GM21515 (cell line): Measurements from ENCODE around the gene NDST1.
"Not testable (repeated sequence)": the region's sequence is repeated elsewhere in the genome, so short reads cannot be mapped to it uniquely, and the experiment has no call there.

ENCODE experiments used
- ATAC-seq: cut with Tn5 transposase; IDR thresholded peaks from one replicate; pipeline ENCODE4 v1.9.1; 2021; ENCODE audit not compliant: unreplicated experiment

Gene NDST1

GRCh38 chr5:150507474-150508276 is at the start of gene NDST1:
Gene NDST1 (plus strand): TSS chr5:150508131. CDS start chr5:150521255, 13,124 bp downstream.
- no peak for ATAC-seq

DNA sequence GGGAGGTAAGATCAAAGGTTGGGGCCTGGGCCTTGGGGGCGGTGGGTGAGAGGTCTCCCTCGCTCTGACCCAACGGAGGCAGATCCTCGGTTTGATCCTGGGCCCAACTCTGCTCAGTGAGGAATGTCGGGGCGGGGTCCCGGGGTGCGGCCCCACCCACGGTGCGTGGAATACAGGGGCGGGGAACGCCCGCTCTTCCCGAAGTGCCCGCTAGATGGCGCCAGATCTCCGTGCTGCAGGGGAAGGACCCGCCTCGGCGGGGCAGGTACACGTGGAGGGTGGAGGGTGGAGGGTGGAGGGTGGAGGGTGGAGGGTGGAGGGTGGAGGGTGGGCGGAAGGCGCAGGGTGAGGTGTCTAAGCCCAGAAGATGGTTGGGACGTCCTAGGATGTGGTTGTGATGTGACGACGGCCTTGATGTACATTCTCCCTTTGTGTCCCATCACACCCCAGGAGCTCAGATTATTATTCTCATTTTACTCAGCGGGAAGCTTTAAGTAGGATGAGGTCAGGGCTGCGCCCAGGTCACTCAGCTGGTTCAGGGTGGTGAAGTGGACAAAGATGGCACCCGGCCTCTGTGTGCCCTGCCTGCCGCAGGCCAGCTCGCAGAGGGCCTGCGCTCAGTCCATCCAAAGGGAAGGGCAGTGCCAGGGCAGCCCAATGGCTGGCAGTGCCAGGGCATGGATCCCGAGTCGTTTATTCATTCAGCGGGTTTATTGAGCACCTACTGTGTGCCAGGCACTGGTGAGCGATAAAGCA is 49.0 kb upstream of the NDST1 start:
- ATAC-seq, result peak; percentile 70

DNA sequence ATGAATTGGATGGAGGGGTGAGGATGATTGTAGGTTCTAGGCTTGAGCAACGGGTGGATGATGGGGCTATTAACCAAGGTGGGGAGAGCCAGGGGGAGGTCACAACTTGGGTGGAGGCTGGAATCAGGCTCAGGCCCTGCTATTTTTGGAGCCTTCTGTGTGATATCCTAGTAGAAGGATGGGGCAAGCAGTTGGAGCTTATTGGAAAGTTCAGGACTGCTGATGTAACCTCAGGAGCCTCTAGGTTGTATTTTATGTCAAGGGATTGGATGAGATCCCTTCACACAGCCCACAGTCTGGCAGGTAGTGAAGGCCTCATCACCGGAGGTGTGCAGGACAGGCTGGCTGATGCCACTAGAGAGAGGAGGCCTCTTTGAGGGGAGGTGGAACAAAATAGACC is 47.1 kb upstream of the NDST1 start:
- no peak for ATAC-seq

GRCh38 chr5:150461231-150461630 is 46.7 kb upstream of the NDST1 start:
- no peak for ATAC-seq

GRCh38 chr5:150464554-150465012 is 43.3 kb upstream of the NDST1 start:
- ATAC-seq, result no peak

DNA sequence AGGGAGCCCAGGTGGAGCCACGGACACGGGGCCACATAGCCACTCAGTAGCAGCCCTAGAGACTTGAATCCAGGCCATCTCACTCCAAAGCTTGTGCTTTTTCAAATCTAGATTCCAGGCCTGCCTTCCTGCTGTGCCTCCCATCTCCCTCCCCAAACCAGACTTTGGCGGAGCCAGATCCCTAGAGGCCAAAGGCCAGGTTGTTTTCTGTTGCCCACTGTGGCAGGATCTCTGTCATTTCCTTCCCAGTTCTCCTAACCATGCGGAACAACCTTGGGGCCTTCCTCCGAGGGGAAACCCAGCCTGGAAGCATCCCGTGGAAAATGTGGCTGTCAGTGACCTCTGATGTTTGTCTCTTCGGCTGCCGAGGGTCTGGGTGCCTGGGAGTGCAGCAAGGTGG is 42.0 kb upstream of the NDST1 start:
- ATAC-seq, result no peak

- no peak for ATAC-seq
Observed at GRCh38 chr5:150468206-150468605, 39.7 kb upstream of the NDST1 start.

- ATAC-seq, result no peak
Observed at GRCh38 chr5:150469718-150470469, 38.0 kb upstream of the NDST1 start.

- no peak for ATAC-seq
Observed at GRCh38 chr5:150473673-150474358, 34.1 kb upstream of the NDST1 start.

- ATAC-seq, result not testable (repeated sequence)
Observed at GRCh38 chr5:150476568-150476967, 31.4 kb upstream of the NDST1 start.

- no peak for ATAC-seq
Observed at GRCh38 chr5:150479416-150479815, 28.5 kb upstream of the NDST1 start.

DNA sequence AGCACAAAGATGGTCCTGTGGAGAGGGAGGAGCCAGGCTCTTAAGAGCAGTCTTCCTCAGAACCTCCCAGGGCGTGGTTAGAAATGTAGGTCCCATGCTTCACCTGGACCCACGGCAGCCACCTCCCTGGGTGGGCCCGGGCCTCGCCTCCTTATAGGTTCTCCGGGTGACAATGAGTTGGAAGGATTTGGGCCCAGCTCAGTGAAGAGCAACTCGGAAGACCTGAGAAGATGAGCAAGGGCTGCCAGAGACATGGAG is 26.3 kb upstream of the NDST1 start:
- ATAC-seq, result no peak

- no peak for ATAC-seq
Observed at GRCh38 chr5:150481972-150482406, 25.9 kb upstream of the NDST1 start.

DNA sequence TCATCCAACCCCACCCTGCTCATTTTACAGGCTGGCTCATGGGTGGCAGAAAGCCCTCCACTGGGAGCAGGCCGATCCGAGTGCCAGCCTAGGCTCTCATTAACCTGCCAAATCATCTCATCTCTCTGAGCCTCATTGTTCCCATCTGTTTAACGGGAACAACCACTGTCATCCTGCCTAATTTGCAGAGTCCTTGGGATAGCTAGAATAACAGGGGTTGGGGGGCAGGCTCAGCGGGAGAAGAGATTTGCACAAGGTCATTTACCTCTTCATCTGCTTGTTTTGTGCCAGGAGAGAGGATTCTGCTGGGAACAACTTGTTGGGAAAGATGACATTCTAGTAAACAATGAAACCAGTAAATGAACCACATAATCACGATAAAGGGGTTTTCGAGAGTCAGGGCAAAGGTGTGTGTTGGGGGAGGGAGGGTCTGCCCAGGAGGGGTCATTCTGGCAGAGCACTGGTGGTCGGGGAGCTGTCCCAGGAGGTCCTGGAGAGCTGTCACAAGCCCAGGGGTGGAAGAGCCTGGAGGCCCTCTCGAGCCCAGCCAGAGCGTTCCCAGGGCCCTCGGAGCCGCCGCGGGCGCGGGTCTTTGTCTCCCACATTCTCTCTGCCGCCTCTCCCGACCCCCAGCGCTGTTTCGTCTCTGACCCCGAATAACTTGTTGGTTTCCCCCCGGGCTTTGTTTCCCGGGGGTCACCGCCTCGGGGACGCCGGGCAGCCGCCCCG is 22.8 kb upstream of the NDST1 start:
- ATAC-seq, result no peak

- no peak for ATAC-seq
Observed at GRCh38 chr5:150485693-150486401, 22.1 kb upstream of the NDST1 start.

GRCh38 chr5:150486402-150487198 is 21.3 kb upstream of the NDST1 start:
- ATAC-seq, result no peak

- no peak for ATAC-seq
Observed at GRCh38 chr5:150487199-150488061, 20.5 kb upstream of the NDST1 start.
